Endodermal cell (in vitro differentiated cells): ENCODE data around the gene THOP1. TPM values are rescaled to one million over a fixed set of nuclear protein-coding genes. Genes with fewer than 3 reads are reported as not detected.

ENCODE experiments used
- DNase-seq: peaks from one replicate; pipeline ENCODE4 v3.0.0-alpha.2; 2017
- H3K27ac ChIP-seq: 2 replicates; pipeline ENCODE4 v1.5.1; 2013; ENCODE audit warnings: mild to moderate bottlenecking, low read depth, low read length, moderate library complexity
- H3K27me3 ChIP-seq: 2 replicates; pipeline ENCODE4 v1.6.1; 2013; ENCODE audit warnings: mild to moderate bottlenecking, low read length, moderate library complexity; ENCODE audit not compliant: insufficient read depth, control insufficient read depth, poor library complexity, severe bottlenecking
- H3K36me3 ChIP-seq: 2 replicates; pipeline ENCODE4 v1.7.0; 2013; ENCODE audit warnings: mild to moderate bottlenecking, low read length, moderate library complexity; ENCODE audit not compliant: control insufficient read depth, insufficient read depth
- H3K4me1 ChIP-seq: one replicate; pipeline ENCODE4 v1.7.0; 2013; ENCODE audit warnings: low read length; ENCODE audit not compliant: control insufficient read depth, insufficient read depth
- H3K4me3 ChIP-seq: 2 replicates; pipeline ENCODE4 v1.5.1; 2013; ENCODE audit warnings: mild to moderate bottlenecking, low read length, moderate library complexity
- H3K9ac ChIP-seq: 2 replicates; pipeline ENCODE4 v1.6.1; 2013; ENCODE audit warnings: mild to moderate bottlenecking, low read length, moderate library complexity; ENCODE audit not compliant: poor library complexity, severe bottlenecking; ENCODE audit errors: extremely low read depth
- H3K9me3 ChIP-seq: 2 replicates; pipeline ENCODE4 v1.6.1; 2013; ENCODE audit warnings: mild to moderate bottlenecking, low read length, moderate library complexity; ENCODE audit not compliant: control insufficient read depth
- H3K27ac Mint-ChIP-seq: 2 replicates; pipeline ENCODE4 v1.8.0; 2020; ENCODE audit warnings: mixed read lengths
- H3K27me3 Mint-ChIP-seq: 2 replicates; pipeline ENCODE4 v1.8.0; 2021; ENCODE audit warnings: mild to moderate bottlenecking, mixed read lengths; ENCODE audit not compliant: insufficient read depth
- H3K36me3 Mint-ChIP-seq: 2 replicates; pipeline ENCODE4 v1.8.0; 2020; ENCODE audit warnings: low read depth, mixed read lengths
- H3K4me1 Mint-ChIP-seq: 2 replicates; pipeline ENCODE4 v1.8.0; 2020; ENCODE audit warnings: mixed read lengths
- H3K4me3 Mint-ChIP-seq: 2 replicates; pipeline ENCODE4 v1.8.0; 2020; ENCODE audit warnings: mild to moderate bottlenecking, moderate library complexity, mixed read lengths
- H3K9me3 Mint-ChIP-seq: 2 replicates; pipeline ENCODE4 v1.8.0; 2020; ENCODE audit warnings: mild to moderate bottlenecking, mixed read lengths
- WGBS, 2 experiments: methylation state at CpG; one replicate each; pipeline versions ENCODE4 v1.1.5 to v1.1.7; 2013; ENCODE audit warnings: missing lambda C conversion rate in 2 of 2, mixed read lengths in 1 of 2; ENCODE audit not compliant: insufficient coverage in 1 of 2, insufficient read length in 1 of 2; 5-methylcytosine and 5-hydroxymethylcytosine counted together
- total RNA-seq, 2 donors: library from RNA; stranded (reverse); fragmentation: NEBNext Ultra II Directional in 1 of 2; extraction: Animal tissue kit (Norgen Biotek cat#: 25700) in 1 of 2; gene quantifications; 2 replicates in 1 of 2; 3 replicates in 1 of 2; pipeline ENCODE4 v1.2.1, GENCODE V29; 2021
- TF ChIP-seq, protein P1 (sequence below): fragments of 200-600 bp; sonication (generic); conservative IDR thresholded peaks from 2 replicates; pipeline ENCODE4 v1.5.0; 2021; ENCODE audit warnings: antibody characterized with exemption, mild to moderate bottlenecking

The THOP1 gene
- total RNA-seq, 2 donors from 2014 or later = 130 to 170 TPM

DNA sequence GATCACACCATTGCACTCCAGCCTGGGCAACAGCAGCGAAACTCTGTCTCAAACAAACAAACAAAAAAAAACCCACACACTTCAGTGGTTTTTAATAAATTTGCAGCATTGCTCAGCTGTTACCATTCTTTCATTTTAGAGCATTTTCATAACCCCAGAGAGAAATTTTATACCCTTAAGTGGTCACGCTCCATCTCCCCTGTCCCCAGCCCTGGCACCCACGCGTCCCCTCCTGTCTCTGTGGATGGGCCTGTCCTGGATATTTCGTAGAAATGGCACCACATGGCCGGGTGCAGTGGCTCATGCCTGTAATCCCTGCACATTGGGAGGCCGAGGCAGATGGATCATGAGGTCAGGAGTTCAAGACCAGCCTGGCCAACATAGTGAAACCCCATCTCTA lies 7.8 kb downstream of the THOP1 start:
- DNase-seq = no peak
- no peaks in the 10 kb centered on the region for H3K27me3 Mint-ChIP-seq
- Histone ChIP-seq H3K36me3 (peaks cover 51% of the 10 kb centered on the region), H3K4me1 (no peaks in the 10 kb centered on the region), H3K27me3 (no peaks in the 10 kb centered on the region), H3K4me3 (no peak overlapping the region), H3K27ac (no peak overlapping the region), H3K9ac (no peak overlapping the region), H3K9me3 (no peaks in the 10 kb centered on the region)
- H3K4me3 Mint-ChIP-seq = no peak overlapping the region
- no peaks in the 10 kb centered on the region for H3K9me3 Mint-ChIP-seq
- TF ChIP-seq, protein P1, sequence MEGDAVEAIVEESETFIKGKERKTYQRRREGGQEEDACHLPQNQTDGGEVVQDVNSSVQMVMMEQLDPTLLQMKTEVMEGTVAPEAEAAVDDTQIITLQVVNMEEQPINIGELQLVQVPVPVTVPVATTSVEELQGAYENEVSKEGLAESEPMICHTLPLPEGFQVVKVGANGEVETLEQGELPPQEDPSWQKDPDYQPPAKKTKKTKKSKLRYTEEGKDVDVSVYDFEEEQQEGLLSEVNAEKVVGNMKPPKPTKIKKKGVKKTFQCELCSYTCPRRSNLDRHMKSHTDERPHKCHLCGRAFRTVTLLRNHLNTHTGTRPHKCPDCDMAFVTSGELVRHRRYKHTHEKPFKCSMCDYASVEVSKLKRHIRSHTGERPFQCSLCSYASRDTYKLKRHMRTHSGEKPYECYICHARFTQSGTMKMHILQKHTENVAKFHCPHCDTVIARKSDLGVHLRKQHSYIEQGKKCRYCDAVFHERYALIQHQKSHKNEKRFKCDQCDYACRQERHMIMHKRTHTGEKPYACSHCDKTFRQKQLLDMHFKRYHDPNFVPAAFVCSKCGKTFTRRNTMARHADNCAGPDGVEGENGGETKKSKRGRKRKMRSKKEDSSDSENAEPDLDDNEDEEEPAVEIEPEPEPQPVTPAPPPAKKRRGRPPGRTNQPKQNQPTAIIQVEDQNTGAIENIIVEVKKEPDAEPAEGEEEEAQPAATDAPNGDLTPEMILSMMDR = no peak
- peaks cover 63% of the 10 kb centered on the region for H3K36me3 Mint-ChIP-seq
- no peaks in the 10 kb centered on the region for H3K4me1 Mint-ChIP-seq
- no peak overlapping the region for H3K27ac Mint-ChIP-seq
- WGBS, 2 experiments = 88 to 95% methylated on average over 2 to 7 of the region's 7 CpGs

DNA sequence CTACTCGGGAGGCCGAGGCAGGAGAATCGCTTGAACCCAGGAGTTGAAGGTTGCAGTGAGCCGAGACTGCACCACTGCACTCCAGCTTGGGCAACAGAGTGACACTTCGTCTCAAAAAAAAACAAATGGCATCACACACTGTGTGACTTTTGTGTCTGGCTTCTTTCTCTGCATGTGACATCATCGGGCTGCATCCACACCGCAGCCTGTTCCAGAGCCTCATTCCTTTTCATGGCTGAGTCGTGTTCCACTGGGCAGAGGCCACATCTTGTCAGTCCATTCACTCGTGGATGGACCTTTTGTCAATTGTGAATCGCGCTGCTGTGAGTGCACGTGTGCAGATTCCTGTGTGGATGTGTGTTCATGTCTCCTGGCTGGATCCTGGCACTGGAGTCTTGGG lies 8.3 kb downstream of the THOP1 start:
- 95% methylated on average over 12 of the region's 12 CpGs for WGBS, 2 experiments

DNA sequence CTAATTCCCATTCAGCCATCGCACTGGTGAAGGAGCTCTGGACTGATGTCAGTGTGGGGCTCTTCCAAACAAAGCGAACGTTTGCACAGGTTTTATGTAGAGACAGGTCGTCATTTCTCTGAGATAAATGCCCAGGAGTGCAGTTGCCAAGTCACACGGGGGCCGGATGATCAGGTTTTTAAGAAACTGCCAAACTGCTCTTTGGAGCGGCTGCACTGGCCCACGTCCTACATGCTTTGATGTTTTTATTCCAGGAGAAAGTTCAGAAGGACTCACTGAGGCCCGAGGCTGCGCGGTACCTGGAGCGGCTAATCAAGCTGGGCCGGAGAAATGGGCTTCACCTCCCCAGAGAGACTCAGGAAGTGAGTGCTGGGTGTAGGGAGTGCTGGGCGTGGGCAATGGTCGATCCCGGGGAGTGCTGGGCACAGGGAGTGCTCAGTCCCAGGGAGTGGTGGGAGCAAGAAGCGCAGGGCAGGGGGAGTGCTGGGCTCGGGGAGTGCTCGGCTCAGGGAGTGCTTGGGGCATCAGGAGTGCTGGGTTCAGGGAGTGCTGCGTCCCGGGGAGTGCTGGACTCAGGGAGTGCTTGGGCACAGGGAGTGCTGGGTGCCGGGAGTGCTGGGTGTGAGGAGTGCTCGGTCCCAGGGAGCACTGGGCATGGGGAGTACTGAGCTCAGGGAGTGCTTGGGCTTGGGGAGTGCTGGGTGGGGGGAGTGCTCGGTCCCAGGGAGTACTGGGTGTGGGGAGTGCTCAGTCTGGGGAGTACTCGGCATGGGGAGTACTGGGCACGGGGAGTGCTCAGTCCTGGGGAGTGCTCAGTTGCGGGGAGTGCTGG lies 10.7 kb downstream of the THOP1 start:
- no peak overlapping the region for H3K27ac ChIP-seq
- no peak overlapping the region for H3K9ac ChIP-seq
- peaks cover 2% of the 10 kb centered on the region for H3K4me1 ChIP-seq
- H3K9me3 ChIP-seq = no peaks in the 10 kb centered on the region
- H3K27me3 Mint-ChIP-seq = no peaks in the 10 kb centered on the region
- no peaks in the 10 kb centered on the region for H3K4me1 Mint-ChIP-seq
- no peak for DNase-seq
- H3K4me3 Mint-ChIP-seq = no peak overlapping the region
- TF ChIP-seq, protein P1 = no peak
- H3K27me3 ChIP-seq = no peaks in the 10 kb centered on the region
- no peaks in the 10 kb centered on the region for H3K9me3 Mint-ChIP-seq
- 93 to 98% methylated on average over 12 to 27 of the region's 27 CpGs for WGBS, 2 experiments
- peaks cover 73% of the 10 kb centered on the region for H3K36me3 Mint-ChIP-seq
- H3K4me3 ChIP-seq = no peak overlapping the region
- H3K27ac Mint-ChIP-seq = no peak overlapping the region
- H3K36me3 ChIP-seq = peaks cover 67% of the 10 kb centered on the region

More for the DNA sequence above, 8.3 kb downstream of the THOP1 start:
- H3K36me3 ChIP-seq = peaks cover 54% of the 10 kb centered on the region
- H3K9ac ChIP-seq = no peak overlapping the region
- no peaks in the 10 kb centered on the region for H3K4me1 Mint-ChIP-seq
- H3K27ac Mint-ChIP-seq = no peak overlapping the region
- peaks cover 62% of the 10 kb centered on the region for H3K36me3 Mint-ChIP-seq
- H3K27me3 Mint-ChIP-seq = no peaks in the 10 kb centered on the region
- H3K4me3 Mint-ChIP-seq = no peak overlapping the region
- DNase-seq = no peak
- H3K4me3 ChIP-seq = no peak overlapping the region
- no peaks in the 10 kb centered on the region for H3K27me3 ChIP-seq
- peaks cover 2% of the 10 kb centered on the region for H3K4me1 ChIP-seq
- TF ChIP-seq, protein P1 = no peak
- no peaks in the 10 kb centered on the region for H3K9me3 Mint-ChIP-seq
- no peaks in the 10 kb centered on the region for H3K9me3 ChIP-seq
- no peak overlapping the region for H3K27ac ChIP-seq
